Fibroblast of the aortic adventitia (primary cell): ENCODE data around the gene PEAK1. TPM values are rescaled to one million over a fixed set of nuclear protein-coding genes. Genes with fewer than 3 reads are reported as not detected.

Source experiments
- DNase-seq: peaks from one replicate; pipeline ENCODE4 v3.0.0-alpha.2; 2010; ENCODE audit warnings: low read depth
- H3K4me3 ChIP-seq: 2 replicates; pipeline ENCODE4 v1.5.1; 2011; ENCODE audit warnings: low read depth, mild to moderate bottlenecking, control low read depth, low read length, moderate library complexity
- CTCF ChIP-seq: IDR thresholded peaks from 2 replicates; pipeline ENCODE4 v1.5.1; 2011; ENCODE audit warnings: mild to moderate bottlenecking, low read length, control low read depth, inconsistent platforms; ENCODE audit not compliant: insufficient read depth
- total RNA-seq: library from RNA; depleted of rRNA; stranded (reverse); fragments of >200 nt; gene quantifications from 2 replicates; pipeline ENCODE4 v1.2.3, GENCODE V29; 2012; ENCODE audit warnings: low replicate concordance

Gene PEAK1
- total RNA-seq, 1 donor: 98.2 TPM

GRCh38 chr15:77350792-77351191, 69.1 kb downstream of the PEAK1 start:
- no peak for DNase-seq
- no peak for TF ChIP-seq CTCF
- H3K4me3 ChIP-seq: no peak overlapping the region

GRCh38 chr15:77349666-77350065, 70.2 kb downstream of the PEAK1 start:
- no peak for TF ChIP-seq CTCF
- no peak overlapping the region for H3K4me3 ChIP-seq
- DNase-seq: no peak

- TF ChIP-seq CTCF: no peak
- DNase-seq: no peak
- H3K4me3 ChIP-seq: no peak overlapping the region
Measured at GRCh38 chr15:77348511-77348910, 71.4 kb downstream of the PEAK1 start.

GRCh38 chr15:77347197-77347596, 72.7 kb downstream of the PEAK1 start:
- H3K4me3 ChIP-seq: no peak overlapping the region
- peak; percentile 44 for DNase-seq
- no peak for TF ChIP-seq CTCF

GRCh38 chr15:77346245-77347036, 73.5 kb downstream of the PEAK1 start:
- no peak overlapping the region for H3K4me3 ChIP-seq
- no peak for DNase-seq
- TF ChIP-seq CTCF: no peak

- TF ChIP-seq CTCF: no peak
- no peak for DNase-seq
Measured at GRCh38 chr15:77342807-77343206, 77.1 kb downstream of the PEAK1 start.

GRCh38 chr15:77340245-77340644, 79.7 kb downstream of the PEAK1 start:
- no peak for DNase-seq
- TF ChIP-seq CTCF: no peak

More at GRCh38 chr15:77342807-77343206, 77.1 kb downstream of the PEAK1 start:
- H3K4me3 ChIP-seq: no peak overlapping the region

More at GRCh38 chr15:77340245-77340644, 79.7 kb downstream of the PEAK1 start:
- no peak overlapping the region for H3K4me3 ChIP-seq
